ENCODE data around the gene PPP3R1.

The PPP3R1 gene

GRCh38 chr2:68256093-68256450, 3.7 kb upstream of the PPP3R1 start:
- no peak for DNase-seq (ENCODE audit: low read depth)

GRCh38 chr2:68253219-68254068, 1.1 kb upstream of the PPP3R1 start:
- no peak for DNase-seq (ENCODE audit: low read depth)

GRCh38 chr2:68251855-68252399, 405 bp downstream of the PPP3R1 start:
- no peak for DNase-seq (ENCODE audit: low read depth)

GRCh38 chr2:68251187-68251854, 1.0 kb downstream of the PPP3R1 start:
- peak; percentile 46 for DNase-seq (ENCODE audit: low read depth)

- DNase-seq (ENCODE audit: low read depth) = no peak
These were observed 1.6 kb downstream of the PPP3R1 start for GRCh38 chr2:68250652-68251186.

- DNase-seq (ENCODE audit: low read depth) = no peak
These were observed 2.1 kb downstream of the PPP3R1 start for GRCh38 chr2:68250196-68250595.

- DNase-seq (ENCODE audit: low read depth) = no peak
These were observed 3.5 kb downstream of the PPP3R1 start for GRCh38 chr2:68248806-68249205.

- no peak for DNase-seq (ENCODE audit: low read depth)
These were observed 4.0 kb downstream of the PPP3R1 start for GRCh38 chr2:68248361-68248760.

- DNase-seq (ENCODE audit: low read depth) = no peak
These were observed 5.9 kb downstream of the PPP3R1 start for GRCh38 chr2:68246396-68246795.

- DNase-seq (ENCODE audit: low read depth) = no peak
These were observed 6.7 kb downstream of the PPP3R1 start for GRCh38 chr2:68245672-68246071.

- no peak for DNase-seq (ENCODE audit: low read depth)
These were observed 7.3 kb downstream of the PPP3R1 start for GRCh38 chr2:68245066-68245465.

- no peak for DNase-seq (ENCODE audit: low read depth)
These were observed 7.9 kb downstream of the PPP3R1 start for GRCh38 chr2:68244456-68244855.

GRCh38 chr2:68241732-68242131, 10.6 kb downstream of the PPP3R1 start:
- no peak for DNase-seq (ENCODE audit: low read depth)

- no peak for DNase-seq (ENCODE audit: low read depth)
These were observed 11.9 kb downstream of the PPP3R1 start for GRCh38 chr2:68240446-68240845.

- no peak for DNase-seq (ENCODE audit: low read depth)
These were observed 13.1 kb downstream of the PPP3R1 start for GRCh38 chr2:68238955-68239822.

- DNase-seq (ENCODE audit: low read depth) = no peak
These were observed 14.3 kb downstream of the PPP3R1 start for GRCh38 chr2:68237976-68238580.

- no peak for DNase-seq (ENCODE audit: low read depth)
These were observed 14.9 kb downstream of the PPP3R1 start for GRCh38 chr2:68237404-68237803.

GRCh38 chr2:68236876-68237275, 15.5 kb downstream of the PPP3R1 start:
- DNase-seq (ENCODE audit: low read depth) = no peak

- no peak for DNase-seq (ENCODE audit: low read depth)
These were observed 16.1 kb downstream of the PPP3R1 start for GRCh38 chr2:68236103-68236734.

GRCh38 chr2:68235090-68235489, 17.2 kb downstream of the PPP3R1 start:
- no peak for DNase-seq (ENCODE audit: low read depth)

- DNase-seq (ENCODE audit: low read depth) = no peak
These were observed 17.9 kb downstream of the PPP3R1 start for GRCh38 chr2:68234405-68234804.
